ENCODE results near the gene WIPI1. TPM values are rescaled to one million over a fixed set of nuclear protein-coding genes. Genes with fewer than 3 reads are reported as not detected.

Gene WIPI1
- total and polyA plus RNA-seq, 2 of the 13 experiments (the other 11 are each of a cell fraction or from before 2014, with no cell fraction given): 29.4 to 141 TPM

GRCh38 chr17:68457539-68458259 is 403 bp upstream of the WIPI1 start (continued):
- peak; percentile 68; the same call in 1 of the 2 replicates for TF ChIP-seq KMT2B (CRISPR knock-in tag; IDR thresholded peaks at IDR 0.05)
- TF ChIP-seq ARNTL (CRISPR knock-in tag; IDR thresholded peaks at IDR 0.05): peak; percentile 91
- TF ChIP-seq MYC (CRISPR knock-in tag; IDR thresholded peaks at IDR 0.05; ENCODE audit: borderline replicate concordance): peak; percentile 84; the same call in 1 of the 2 replicates
- TF ChIP-seq ZNF770 (CRISPR knock-in tag; IDR thresholded peaks at IDR 0.05): peak; percentile 33
- TF ChIP-seq TBX3 (IDR thresholded peaks at IDR 0.05; ENCODE audit: borderline replicate concordance): no peak
- TF ChIP-seq ZNF362 (CRISPR knock-in tag; IDR thresholded peaks at IDR 0.05; ENCODE audit: borderline replicate concordance): no peak
- no peak for TF ChIP-seq ZMYM3 (CRISPR knock-in tag; IDR thresholded peaks at IDR 0.05)
- TF ChIP-seq MAZ (IDR thresholded peaks at IDR 0.05; ENCODE audit: borderline replicate concordance, low read depth, low read length): peak; percentile 83
- peak; percentile 97 for TF ChIP-seq MAZ (CRISPR knock-in tag; IDR thresholded peaks at IDR 0.05; ENCODE audit: low read depth)
- TF ChIP-seq ZZZ3 (CRISPR knock-in tag; IDR thresholded peaks at IDR 0.05; ENCODE audit: borderline replicate concordance): no peak
- no peak for TF ChIP-seq NFE2L1 (CRISPR knock-in tag; IDR thresholded peaks at IDR 0.05; ENCODE audit: borderline replicate concordance)
- no peak for TF ChIP-seq ZNF646 (CRISPR knock-in tag; IDR thresholded peaks at IDR 0.05)
- no peak for TF ChIP-seq SRF (IDR thresholded peaks at IDR 0.05; ENCODE audit: low read depth, low read length)
- TF ChIP-seq CEBPB (IDR thresholded peaks at IDR 0.05; ENCODE audit: borderline replicate concordance, low read depth, low read length): peak; percentile 76; the same call in 1 of the 2 replicates
- TF ChIP-seq DNMT3B (CRISPR knock-in tag; conservative IDR thresholded peaks at IDR 0.05): no peak
- TF ChIP-seq ZNF414 (CRISPR knock-in tag; IDR thresholded peaks at IDR 0.05): no peak
- peak; percentile 93; the same call in 1 of the 2 replicates for TF ChIP-seq MXD1 (CRISPR knock-in tag; IDR thresholded peaks at IDR 0.05)
- TF ChIP-seq SALL1 (CRISPR knock-in tag; IDR thresholded peaks at IDR 0.05): peak; percentile 91

Measured in HepG2 (cell line).